Stimulated activated CD4-positive, alpha-beta T cell treated with anti-CD3 and anti-CD28 coated beads, Interleukin-15, amount 100 ng/mL, for 1 hour (primary cell): ENCODE results near the gene TXNL4B.

Source experiments
- DNase-seq, 2 donors: peaks; one replicate each; pipeline ENCODE4 v3.0.0-alpha.2; 2020; ENCODE audit warnings: low read depth in 1 of 2, low spot score in 1 of 2

The TXNL4B gene

GRCh38 chr16:72093448-72094265, at the start of gene TXNL4B, which contains the start of gene DHX38:
TXNL4B (minus strand) TSS chr16:72093620; CDS start chr16:72090749, 2,871 bp downstream.
DHX38 (plus strand) TSS chr16:72093847; CDS start chr16:72096158, 2,311 bp downstream.
- DNase-seq = peak; percentile 69 to 71

- no peak for DNase-seq
These were observed 49.1 kb upstream of the TXNL4B start for GRCh38 chr16:72142476-72142875.

GRCh38 chr16:72139908-72140307, 46.5 kb upstream of the TXNL4B start:
- DNase-seq = no peak

- no peak for DNase-seq
These were observed 44.7 kb upstream of the TXNL4B start for GRCh38 chr16:72138064-72138572.

GRCh38 chr16:72137380-72138063, 44.1 kb upstream of the TXNL4B start:
- no peak for DNase-seq

GRCh38 chr16:72134507-72134906, 41.1 kb upstream of the TXNL4B start:
- DNase-seq = no peak

- DNase-seq = no peak
These were observed 39.3 kb upstream of the TXNL4B start for GRCh38 chr16:72132726-72133125.

GRCh38 chr16:72131036-72131435, 37.6 kb upstream of the TXNL4B start:
- no peak for DNase-seq

GRCh38 chr16:72129976-72130656, 36.7 kb upstream of the TXNL4B start:
- DNase-seq = no peak

- DNase-seq = no peak
These were observed 35.3 kb upstream of the TXNL4B start for GRCh38 chr16:72128701-72129100.

- DNase-seq = no peak
These were observed 33.0 kb upstream of the TXNL4B start for GRCh38 chr16:72126429-72126765.

GRCh38 chr16:72125635-72126428, 32.4 kb upstream of the TXNL4B start:
- DNase-seq = no peak

GRCh38 chr16:72124761-72125634, 31.6 kb upstream of the TXNL4B start:
- peak in 1 of 2 donors; percentile 48 for DNase-seq

- no peak for DNase-seq
These were observed 30.7 kb upstream of the TXNL4B start for GRCh38 chr16:72124148-72124547.

GRCh38 chr16:72123426-72123825, 30.0 kb upstream of the TXNL4B start:
- DNase-seq = no peak

- no peak for DNase-seq
These were observed 29.5 kb upstream of the TXNL4B start for GRCh38 chr16:72122916-72123315.

- no peak for DNase-seq
These were observed 28.9 kb upstream of the TXNL4B start for GRCh38 chr16:72122308-72122707.

- no peak for DNase-seq
These were observed 26.6 kb upstream of the TXNL4B start for GRCh38 chr16:72120026-72120425.

GRCh38 chr16:72113616-72113945, 20.2 kb upstream of the TXNL4B start:
- no peak for DNase-seq
